Cardiac fibroblast (primary cell): ENCODE results near the gene GALNT17.

Experiments used
- DNase-seq, 2 donors: peaks; one replicate each; pipeline versions ENCODE4 v3.0.0 to v3.0.0-alpha.2; 2010; ENCODE audit warnings: low read depth in 2 of 2
- H3K4me3 ChIP-seq, 2 donors: replicated peaks in 1 of 2; 1 replicate in 1 of 2; 2 replicates in 1 of 2; pipeline ENCODE4 v1.5.1; 2011; ENCODE audit warnings: low read depth in 2 of 2, low read length in 2 of 2, mild to moderate bottlenecking in 2 of 2, moderate library complexity in 1 of 2
- TF ChIP-seq, protein P1 (sequence below): IDR thresholded peaks from one replicate; pipeline ENCODE4 v1.5.1; 2011; ENCODE audit warnings: low read depth, mild to moderate bottlenecking, low read length, inconsistent platforms

The GALNT17 gene

GRCh38 chr7:71403202-71403946 is 271.4 kb downstream of the GALNT17 start:
- no peak overlapping the region for H3K4me3 ChIP-seq
- no peak for DNase-seq
- TF ChIP-seq, protein P1, sequence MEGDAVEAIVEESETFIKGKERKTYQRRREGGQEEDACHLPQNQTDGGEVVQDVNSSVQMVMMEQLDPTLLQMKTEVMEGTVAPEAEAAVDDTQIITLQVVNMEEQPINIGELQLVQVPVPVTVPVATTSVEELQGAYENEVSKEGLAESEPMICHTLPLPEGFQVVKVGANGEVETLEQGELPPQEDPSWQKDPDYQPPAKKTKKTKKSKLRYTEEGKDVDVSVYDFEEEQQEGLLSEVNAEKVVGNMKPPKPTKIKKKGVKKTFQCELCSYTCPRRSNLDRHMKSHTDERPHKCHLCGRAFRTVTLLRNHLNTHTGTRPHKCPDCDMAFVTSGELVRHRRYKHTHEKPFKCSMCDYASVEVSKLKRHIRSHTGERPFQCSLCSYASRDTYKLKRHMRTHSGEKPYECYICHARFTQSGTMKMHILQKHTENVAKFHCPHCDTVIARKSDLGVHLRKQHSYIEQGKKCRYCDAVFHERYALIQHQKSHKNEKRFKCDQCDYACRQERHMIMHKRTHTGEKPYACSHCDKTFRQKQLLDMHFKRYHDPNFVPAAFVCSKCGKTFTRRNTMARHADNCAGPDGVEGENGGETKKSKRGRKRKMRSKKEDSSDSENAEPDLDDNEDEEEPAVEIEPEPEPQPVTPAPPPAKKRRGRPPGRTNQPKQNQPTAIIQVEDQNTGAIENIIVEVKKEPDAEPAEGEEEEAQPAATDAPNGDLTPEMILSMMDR = no peak

- no peak for DNase-seq
- TF ChIP-seq, protein P1 = no peak
- H3K4me3 ChIP-seq = no peak overlapping the region
Measured at GRCh38 chr7:71404726-71405345, 272.9 kb downstream of the GALNT17 start.

GRCh38 chr7:71408271-71408670 is 276.3 kb downstream of the GALNT17 start:
- TF ChIP-seq, protein P1 = no peak
- H3K4me3 ChIP-seq = no peak overlapping the region
- no peak for DNase-seq

DNA sequence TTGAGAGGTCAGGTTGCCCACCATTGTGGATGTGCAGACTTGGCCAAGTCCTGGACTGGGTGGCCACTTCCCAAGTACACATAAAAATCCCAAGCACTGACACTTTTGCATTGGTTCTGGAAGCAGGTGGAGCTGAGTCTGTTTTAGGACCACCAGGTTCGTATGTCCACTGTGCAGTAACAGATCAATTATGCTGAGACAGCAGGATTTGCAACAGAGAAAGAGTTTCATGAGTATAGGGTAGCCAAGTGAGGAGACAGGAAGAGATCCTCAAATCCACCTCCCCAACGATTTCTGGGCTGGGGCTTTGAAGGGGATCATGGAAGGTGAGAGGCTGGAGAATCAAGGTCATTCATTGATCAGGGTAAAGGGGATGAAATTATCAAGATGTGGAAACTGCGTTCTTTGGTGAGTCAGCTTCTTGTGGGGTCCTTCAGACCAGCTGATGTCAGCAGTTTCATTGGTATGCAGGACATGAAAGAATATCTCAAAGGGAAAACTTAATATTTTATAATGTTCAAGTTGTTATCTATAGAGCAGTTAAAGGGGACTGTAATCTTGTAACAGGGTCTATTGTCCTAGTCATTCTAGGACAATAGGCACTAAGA is 277.7 kb downstream of the GALNT17 start:
- no peak for DNase-seq
- TF ChIP-seq, protein P1 = no peak
- no peak overlapping the region for H3K4me3 ChIP-seq

GRCh38 chr7:71411475-71411874 is 279.5 kb downstream of the GALNT17 start:
- DNase-seq = no peak
- TF ChIP-seq, protein P1 = no peak
- H3K4me3 ChIP-seq = no peak overlapping the region

GRCh38 chr7:71414490-71414889 is 282.5 kb downstream of the GALNT17 start:
- no peak overlapping the region for H3K4me3 ChIP-seq
- DNase-seq = no peak
- TF ChIP-seq, protein P1 = no peak
